Measurements from ENCODE around the gene LRRC8C. TPM values are rescaled to one million over a fixed set of nuclear protein-coding genes. Genes with fewer than 3 reads are reported as not detected.

LRRC8C gene
- total and polyA plus RNA-seq, 2 experiments from 2014 or later: 0.89 to 3.9 TPM

DNA sequence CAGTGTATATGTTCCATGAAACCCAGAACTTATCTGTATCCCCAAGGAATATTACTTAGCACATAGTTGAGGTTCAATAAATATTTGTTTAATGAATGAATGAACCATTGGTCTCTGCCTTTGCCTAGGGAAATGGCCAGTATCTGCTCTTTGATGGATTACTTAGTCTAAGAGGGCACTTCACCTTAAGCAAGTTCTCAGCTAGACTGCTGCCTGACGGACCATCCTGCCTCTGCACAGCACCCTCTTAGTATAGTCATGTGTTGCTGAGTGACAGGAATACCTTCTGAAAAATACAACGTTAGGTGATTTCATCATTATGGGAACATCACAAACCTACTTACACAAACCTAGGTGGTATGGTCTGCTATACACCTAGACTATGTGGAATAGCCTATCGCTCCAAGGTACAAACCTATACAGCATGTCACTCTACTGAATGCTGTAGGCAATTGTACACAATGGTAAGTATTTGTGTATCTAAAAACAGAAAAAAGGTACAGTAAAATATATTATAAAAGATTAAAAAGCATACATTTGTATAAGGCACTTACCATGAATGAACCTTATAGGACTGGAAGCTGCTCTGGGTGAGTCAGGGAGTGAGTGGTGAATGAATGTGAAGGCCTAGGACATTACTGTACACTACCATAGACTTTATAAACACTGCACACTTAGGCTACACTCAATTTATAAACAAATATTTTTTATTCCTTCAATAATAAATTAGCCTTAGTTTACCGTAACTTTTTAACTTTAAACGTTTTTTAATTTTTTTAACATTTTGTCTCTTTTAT, 104.2 kb downstream of the LRRC8C start:
- no peaks in the 10 kb centered on the region for H3K27me3 Mint-ChIP-seq (ENCODE audit: insufficient read depth, low read depth, poor library complexity)
- H3K4me1 Mint-ChIP-seq: peaks cover 10% of the 10 kb centered on the region
- H3K27ac Mint-ChIP-seq: no peak overlapping the region
- H3K9me2 ChIP-seq (ENCODE audit: insufficient read depth): peaks cover 4% of the 10 kb centered on the region; the same call in 1 of the 2 replicates
- no peaks in the 10 kb centered on the region for H3K9me3 Mint-ChIP-seq
- no peak overlapping the region for H3K4me3 Mint-ChIP-seq
- H3K27ac ChIP-seq (ENCODE audit: low read depth): no peak overlapping the region
- H4K20me1 ChIP-seq (replicated peaks; ENCODE audit: insufficient read depth): no peaks in the 10 kb centered on the region
- no peak for ATAC-seq
- no peak overlapping the region for H2AFZ ChIP-seq
- H3K4me1 ChIP-seq (ENCODE audit: insufficient read depth): 0 out of 2 replicates have a peak, but pooled peaks cover 4% of the 10 kb centered on the region
- no peaks in the 10 kb centered on the region for H3F3A ChIP-seq (replicated peaks; ENCODE audit: low read depth)
- no peaks in the 10 kb centered on the region for H3K79me2 ChIP-seq (replicated peaks; ENCODE audit: insufficient read depth)
- no peaks in the 10 kb centered on the region for H3K27me3 ChIP-seq (ENCODE audit: insufficient read depth)
- no peak overlapping the region for H3K4me2 ChIP-seq
- H3K36me3 Mint-ChIP-seq (ENCODE audit: low read depth): no peaks in the 10 kb centered on the region
- TF ChIP-seq NANOG (IDR thresholded peaks at IDR 0.05; ENCODE audit: borderline replicate concordance) (no peak), POLR2AphosphoS5 (IDR thresholded peaks at IDR 0.05; ENCODE audit: low read depth) (no peak), ZNF114 (CRISPR knock-in tag; IDR thresholded peaks at IDR 0.05) (no peak), ZNF331 (CRISPR knock-in tag; IDR thresholded peaks at IDR 0.05; ENCODE audit: low read depth) (no peak), JUNB (IDR thresholded peaks at IDR 0.05; ENCODE audit: unreplicated experiment) (no peak)
- TF ChIP-seq, protein P1, sequence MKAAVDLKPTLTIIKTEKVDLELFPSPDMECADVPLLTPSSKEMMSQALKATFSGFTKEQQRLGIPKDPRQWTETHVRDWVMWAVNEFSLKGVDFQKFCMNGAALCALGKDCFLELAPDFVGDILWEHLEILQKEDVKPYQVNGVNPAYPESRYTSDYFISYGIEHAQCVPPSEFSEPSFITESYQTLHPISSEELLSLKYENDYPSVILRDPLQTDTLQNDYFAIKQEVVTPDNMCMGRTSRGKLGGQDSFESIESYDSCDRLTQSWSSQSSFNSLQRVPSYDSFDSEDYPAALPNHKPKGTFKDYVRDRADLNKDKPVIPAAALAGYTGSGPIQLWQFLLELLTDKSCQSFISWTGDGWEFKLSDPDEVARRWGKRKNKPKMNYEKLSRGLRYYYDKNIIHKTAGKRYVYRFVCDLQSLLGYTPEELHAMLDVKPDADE (IDR thresholded peaks at IDR 0.05): no peak
- TF ChIP-seq, protein P2, sequence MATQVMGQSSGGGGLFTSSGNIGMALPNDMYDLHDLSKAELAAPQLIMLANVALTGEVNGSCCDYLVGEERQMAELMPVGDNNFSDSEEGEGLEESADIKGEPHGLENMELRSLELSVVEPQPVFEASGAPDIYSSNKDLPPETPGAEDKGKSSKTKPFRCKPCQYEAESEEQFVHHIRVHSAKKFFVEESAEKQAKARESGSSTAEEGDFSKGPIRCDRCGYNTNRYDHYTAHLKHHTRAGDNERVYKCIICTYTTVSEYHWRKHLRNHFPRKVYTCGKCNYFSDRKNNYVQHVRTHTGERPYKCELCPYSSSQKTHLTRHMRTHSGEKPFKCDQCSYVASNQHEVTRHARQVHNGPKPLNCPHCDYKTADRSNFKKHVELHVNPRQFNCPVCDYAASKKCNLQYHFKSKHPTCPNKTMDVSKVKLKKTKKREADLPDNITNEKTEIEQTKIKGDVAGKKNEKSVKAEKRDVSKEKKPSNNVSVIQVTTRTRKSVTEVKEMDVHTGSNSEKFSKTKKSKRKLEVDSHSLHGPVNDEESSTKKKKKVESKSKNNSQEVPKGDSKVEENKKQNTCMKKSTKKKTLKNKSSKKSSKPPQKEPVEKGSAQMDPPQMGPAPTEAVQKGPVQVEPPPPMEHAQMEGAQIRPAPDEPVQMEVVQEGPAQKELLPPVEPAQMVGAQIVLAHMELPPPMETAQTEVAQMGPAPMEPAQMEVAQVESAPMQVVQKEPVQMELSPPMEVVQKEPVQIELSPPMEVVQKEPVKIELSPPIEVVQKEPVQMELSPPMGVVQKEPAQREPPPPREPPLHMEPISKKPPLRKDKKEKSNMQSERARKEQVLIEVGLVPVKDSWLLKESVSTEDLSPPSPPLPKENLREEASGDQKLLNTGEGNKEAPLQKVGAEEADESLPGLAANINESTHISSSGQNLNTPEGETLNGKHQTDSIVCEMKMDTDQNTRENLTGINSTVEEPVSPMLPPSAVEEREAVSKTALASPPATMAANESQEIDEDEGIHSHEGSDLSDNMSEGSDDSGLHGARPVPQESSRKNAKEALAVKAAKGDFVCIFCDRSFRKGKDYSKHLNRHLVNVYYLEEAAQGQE (IDR thresholded peaks at IDR 0.05; ENCODE audit: unreplicated experiment): no peak
- TF ChIP-seq, protein P3, sequence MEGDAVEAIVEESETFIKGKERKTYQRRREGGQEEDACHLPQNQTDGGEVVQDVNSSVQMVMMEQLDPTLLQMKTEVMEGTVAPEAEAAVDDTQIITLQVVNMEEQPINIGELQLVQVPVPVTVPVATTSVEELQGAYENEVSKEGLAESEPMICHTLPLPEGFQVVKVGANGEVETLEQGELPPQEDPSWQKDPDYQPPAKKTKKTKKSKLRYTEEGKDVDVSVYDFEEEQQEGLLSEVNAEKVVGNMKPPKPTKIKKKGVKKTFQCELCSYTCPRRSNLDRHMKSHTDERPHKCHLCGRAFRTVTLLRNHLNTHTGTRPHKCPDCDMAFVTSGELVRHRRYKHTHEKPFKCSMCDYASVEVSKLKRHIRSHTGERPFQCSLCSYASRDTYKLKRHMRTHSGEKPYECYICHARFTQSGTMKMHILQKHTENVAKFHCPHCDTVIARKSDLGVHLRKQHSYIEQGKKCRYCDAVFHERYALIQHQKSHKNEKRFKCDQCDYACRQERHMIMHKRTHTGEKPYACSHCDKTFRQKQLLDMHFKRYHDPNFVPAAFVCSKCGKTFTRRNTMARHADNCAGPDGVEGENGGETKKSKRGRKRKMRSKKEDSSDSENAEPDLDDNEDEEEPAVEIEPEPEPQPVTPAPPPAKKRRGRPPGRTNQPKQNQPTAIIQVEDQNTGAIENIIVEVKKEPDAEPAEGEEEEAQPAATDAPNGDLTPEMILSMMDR (conservative IDR thresholded peaks at IDR 0.05; ENCODE audit: low read depth in 2 of 2): no peak
- DNase-seq (ENCODE audit: low spot score): no peak
- H3K36me3 ChIP-seq (ENCODE audit: insufficient read depth): no peaks in the 10 kb centered on the region
- H3K4me3 ChIP-seq: no peak overlapping the region

All from GM23338 (cell line).